HG02973 (cell line): ENCODE results near the gene TTC39B.

Experiments
- ATAC-seq: cut with Tn5 transposase; IDR thresholded peaks from one replicate; pipeline ENCODE4 v1.9.1; 2021; ENCODE audit warnings: moderate library complexity; ENCODE audit not compliant: unreplicated experiment

Gene TTC39B

DNA sequence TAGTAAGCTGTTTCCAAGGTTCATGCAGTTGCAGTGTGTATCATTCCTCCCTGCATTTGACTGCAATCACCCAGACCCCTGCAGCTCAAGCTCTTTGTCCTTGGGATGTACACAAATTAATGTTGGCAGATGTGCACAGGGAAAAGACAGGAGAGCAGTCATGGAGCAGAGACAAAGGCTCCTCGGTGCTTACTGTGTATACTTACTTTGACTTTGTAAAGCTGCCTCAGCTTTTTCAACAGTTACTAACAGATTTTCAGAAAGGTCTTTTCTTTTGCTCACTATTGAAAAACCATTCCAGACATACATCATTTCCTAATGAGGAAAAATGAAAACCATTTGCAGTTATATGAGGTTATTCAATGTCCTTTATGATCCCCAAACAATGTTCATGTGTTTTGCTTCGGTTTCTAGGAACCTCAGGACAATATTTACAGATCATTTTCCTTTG, 124.9 kb downstream of the TTC39B start:
- no peak for ATAC-seq

- ATAC-seq: no peak
Observed at GRCh38 chr9:15180124-15180523, 126.9 kb downstream of the TTC39B start.

- no peak for ATAC-seq
Observed at GRCh38 chr9:15178631-15179030, 128.4 kb downstream of the TTC39B start.

DNA sequence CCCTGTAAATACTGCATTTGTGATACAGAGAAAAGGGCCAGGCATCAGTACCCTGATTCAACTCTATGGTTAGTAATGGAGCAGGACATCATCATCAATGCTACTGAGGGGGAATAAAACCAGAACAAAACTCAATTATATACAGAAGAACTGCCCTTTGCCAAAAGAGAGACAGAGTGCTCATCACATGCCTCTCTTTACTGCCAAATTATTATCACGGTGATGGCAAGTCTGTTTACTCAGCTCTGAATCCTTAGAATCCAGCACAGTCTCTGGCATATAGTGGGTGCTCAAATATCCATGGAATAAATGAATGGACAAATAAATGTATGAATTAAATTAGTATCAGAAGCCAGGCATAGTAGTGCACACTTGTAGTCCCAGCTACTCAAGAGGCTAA, 130.2 kb downstream of the TTC39B start:
- no peak for ATAC-seq

DNA sequence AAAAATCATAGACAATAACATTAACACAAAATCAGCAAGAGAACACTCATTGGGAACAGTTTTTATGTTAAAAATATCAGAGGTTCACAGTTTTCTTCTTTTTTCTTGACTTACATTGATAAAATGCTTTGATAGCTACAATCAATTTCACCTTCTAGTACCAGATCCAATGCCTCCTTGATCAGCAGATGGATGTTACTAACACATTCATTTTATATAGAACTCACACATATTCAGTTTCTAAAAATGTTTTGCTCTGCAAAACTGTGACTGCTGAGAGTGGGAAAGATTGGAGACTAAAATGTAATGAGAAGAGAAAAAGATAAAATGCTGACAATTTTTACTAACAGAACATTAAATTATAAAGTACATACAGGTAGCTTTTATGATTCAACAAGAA, 143.1 kb downstream of the TTC39B start:
- ATAC-seq: no peak

GRCh38 chr9:15161753-15162152, 145.3 kb downstream of the TTC39B start:
- ATAC-seq: no peak

DNA sequence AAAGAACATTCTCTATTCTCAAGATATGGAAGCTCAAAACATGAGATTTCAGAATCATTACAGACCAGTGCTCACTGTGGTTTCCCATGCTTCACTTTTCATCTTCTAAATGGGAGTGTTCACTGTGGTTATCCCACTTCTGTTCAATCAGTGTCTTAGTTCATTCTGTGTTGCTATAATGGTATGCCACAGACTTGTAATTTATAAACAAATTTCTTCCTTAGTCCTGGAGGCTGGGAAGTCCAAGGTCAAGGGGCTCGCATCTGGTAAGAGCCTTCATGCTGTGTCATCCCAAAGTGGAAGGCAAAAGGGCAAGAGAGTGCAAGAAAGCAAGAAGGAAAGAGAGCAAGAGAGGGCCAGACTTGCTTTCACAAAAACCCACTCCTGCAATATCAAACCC, 146.3 kb downstream of the TTC39B start:
- no peak for ATAC-seq

- ATAC-seq: no peak
Observed at GRCh38 chr9:15158064-15158463, 149.0 kb downstream of the TTC39B start.

GRCh38 chr9:15157381-15157780, 149.6 kb downstream of the TTC39B start:
- no peak for ATAC-seq

DNA sequence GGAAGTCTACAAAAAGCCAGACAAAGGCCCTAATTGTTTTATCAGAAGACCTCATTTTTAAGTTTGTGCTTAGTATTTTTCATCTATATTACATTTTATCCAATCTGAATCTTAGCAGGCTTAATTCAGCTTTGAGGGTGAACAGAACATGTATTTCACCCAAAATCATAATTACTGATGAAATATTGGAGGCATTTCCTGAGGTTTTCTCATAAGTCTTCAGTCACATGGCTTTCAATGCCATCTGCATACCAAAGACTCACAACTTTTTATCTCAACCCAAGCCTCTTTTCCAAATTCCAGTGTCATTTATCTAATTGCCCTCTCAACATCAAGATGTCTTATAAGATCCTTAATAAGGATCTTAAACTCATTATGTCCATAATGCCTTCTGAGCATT, 150.8 kb downstream of the TTC39B start:
- no peak for ATAC-seq

GRCh38 chr9:15155826-15156225, 151.2 kb downstream of the TTC39B start:
- ATAC-seq: no peak

GRCh38 chr9:15155323-15155722, 151.7 kb downstream of the TTC39B start:
- ATAC-seq: no peak

DNA sequence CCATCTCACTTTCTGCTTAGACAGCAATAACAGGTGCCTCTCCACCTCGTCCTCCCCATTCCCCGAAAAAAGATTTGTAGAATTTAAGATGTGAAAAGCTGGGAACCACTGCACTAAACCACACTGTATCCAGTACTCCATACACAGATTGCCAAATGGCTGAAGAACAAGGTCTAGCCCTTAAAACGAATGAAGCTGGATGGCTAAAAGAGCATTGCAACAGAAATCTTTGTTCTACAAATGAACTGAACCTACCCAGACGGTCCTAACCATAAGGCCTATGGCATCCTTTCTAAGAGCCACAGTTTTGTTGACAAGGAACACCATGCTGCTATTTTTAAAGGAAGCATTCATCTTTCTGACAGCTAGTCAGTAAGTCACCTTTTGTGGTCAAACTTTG, 152.3 kb downstream of the TTC39B start:
- ATAC-seq: no peak

GRCh38 chr9:15153961-15154360, 153.1 kb downstream of the TTC39B start:
- ATAC-seq: no peak

- no peak for ATAC-seq
Observed at GRCh38 chr9:15150939-15151338, 156.1 kb downstream of the TTC39B start.

DNA sequence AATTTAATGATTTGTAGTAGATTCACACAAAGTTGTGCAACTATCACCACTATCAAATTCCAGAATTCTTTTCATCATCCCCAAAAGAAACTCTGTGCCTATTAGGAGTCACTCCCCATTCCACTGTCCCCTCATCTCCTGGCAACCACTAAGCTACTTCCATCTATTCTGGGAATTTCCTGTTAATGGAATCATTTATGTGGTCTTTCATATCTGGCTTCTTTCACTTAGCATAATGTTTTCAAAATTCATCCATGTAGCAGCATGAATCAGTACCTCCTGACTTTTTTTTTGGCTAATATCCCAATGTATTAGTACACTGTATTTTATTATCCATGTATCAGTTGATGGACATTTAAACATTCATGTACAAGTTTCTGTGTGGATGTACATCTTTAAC, 157.6 kb downstream of the TTC39B start:
- no peak for ATAC-seq

GRCh38 chr9:15146268-15146700, 160.7 kb downstream of the TTC39B start:
- ATAC-seq: no peak

DNA sequence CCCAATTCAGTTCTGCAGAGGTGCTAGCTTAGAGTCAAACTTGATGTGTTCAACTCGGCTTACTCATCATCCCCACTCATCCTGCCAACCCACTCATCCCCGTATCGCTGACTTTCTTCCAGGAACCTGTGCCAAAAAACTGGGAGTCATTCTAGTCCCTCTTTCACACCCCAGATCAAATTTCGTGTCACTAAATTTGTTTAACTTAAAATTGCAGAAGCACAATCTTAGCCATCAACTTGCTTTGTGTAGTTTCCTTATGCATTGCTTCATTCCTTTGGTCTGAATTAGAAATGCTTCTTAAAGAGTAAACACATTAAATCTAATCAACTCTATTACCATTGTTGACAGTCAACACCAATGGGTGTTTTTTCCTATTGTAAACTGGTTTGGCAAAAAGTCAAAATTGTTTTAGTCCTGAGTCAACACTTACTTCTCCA, 162.4 kb downstream of the TTC39B start:
- no peak for ATAC-seq

GRCh38 chr9:15142878-15143534, 164.0 kb downstream of the TTC39B start:
- peak; percentile 95 for ATAC-seq

- ATAC-seq: no peak
Observed at GRCh38 chr9:15140051-15140450, 167.0 kb downstream of the TTC39B start.

GRCh38 chr9:15139469-15139868, 167.5 kb downstream of the TTC39B start:
- no peak for ATAC-seq

DNA sequence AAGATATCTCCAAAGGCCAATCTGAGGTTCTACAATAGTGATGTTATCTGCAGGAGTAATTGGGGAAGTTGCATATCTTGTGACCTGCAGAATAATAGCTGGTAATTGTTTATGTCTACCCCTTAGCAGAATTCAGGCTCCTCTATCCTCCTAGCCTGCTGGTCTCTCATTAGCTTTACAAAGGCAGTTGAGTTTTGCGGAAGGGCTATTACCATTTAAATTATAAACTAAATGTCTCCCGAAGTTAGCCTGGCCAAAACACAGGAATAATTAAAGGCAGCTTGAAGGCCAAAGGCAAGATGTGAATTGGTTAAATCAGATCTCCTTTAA, 168.7 kb downstream of the TTC39B start:
- ATAC-seq: no peak

GRCh38 chr9:15137658-15138356, 169.2 kb downstream of the TTC39B start:
- no peak for ATAC-seq
